ENCODE measurements around the gene PARD3.

GRCh38 chr10:34098821-34099567 lies 716.1 kb downstream of the PARD3 start:
- TF ChIP-seq CTCF (conservative IDR thresholded peaks at IDR 0.05), result no peak
- no peak for TF ChIP-seq EZH2 (IDR thresholded peaks at IDR 0.05; ENCODE audit: low read depth)
